HG02763 (cell line): ENCODE results near the gene ALDH9A1.
"Not testable (repeated sequence)": the region's sequence is repeated elsewhere in the genome, so short reads cannot be mapped to it uniquely, and the experiment has no call there.

ENCODE experiments used
- ATAC-seq: cut with Tn5 transposase; IDR thresholded peaks from one replicate; pipeline ENCODE4 v1.9.1; 2021; ENCODE audit warnings: mild to moderate bottlenecking, moderate library complexity; ENCODE audit not compliant: unreplicated experiment

Gene ALDH9A1

GRCh38 chr1:165688046-165688445, 10.3 kb downstream of the ALDH9A1 start:
- ATAC-seq = no peak

- no peak for ATAC-seq
These were observed 11.4 kb downstream of the ALDH9A1 start for GRCh38 chr1:165686971-165687433.

GRCh38 chr1:165686121-165686970, 12.0 kb downstream of the ALDH9A1 start:
- no peak for ATAC-seq

GRCh38 chr1:165683848-165684485, 14.4 kb downstream of the ALDH9A1 start:
- no peak for ATAC-seq

GRCh38 chr1:165680773-165681172, 17.6 kb downstream of the ALDH9A1 start:
- not testable (repeated sequence) for ATAC-seq

GRCh38 chr1:165680303-165680702, 18.1 kb downstream of the ALDH9A1 start:
- no peak for ATAC-seq

GRCh38 chr1:165679282-165680036, 18.9 kb downstream of the ALDH9A1 start:
- no peak for ATAC-seq

- ATAC-seq = no peak
These were observed 19.9 kb downstream of the ALDH9A1 start for GRCh38 chr1:165678509-165678908.

GRCh38 chr1:165675794-165676193, 22.6 kb downstream of the ALDH9A1 start:
- ATAC-seq = no peak

- no peak for ATAC-seq
These were observed 23.8 kb downstream of the ALDH9A1 start for GRCh38 chr1:165674599-165674998.

GRCh38 chr1:165671526-165671925, 26.8 kb downstream of the ALDH9A1 start:
- no peak for ATAC-seq

- ATAC-seq = no peak
These were observed 30.2 kb downstream of the ALDH9A1 start for GRCh38 chr1:165668184-165668583.

GRCh38 chr1:165666152-165666825, 32.1 kb downstream of the ALDH9A1 start:
- no peak for ATAC-seq

- ATAC-seq = no peak
These were observed 36.2 kb downstream of the ALDH9A1 start for GRCh38 chr1:165662186-165662585.

- ATAC-seq = no peak
These were observed 36.7 kb downstream of the ALDH9A1 start for GRCh38 chr1:165661703-165662102.

- no peak for ATAC-seq
These were observed 38.8 kb downstream of the ALDH9A1 start for GRCh38 chr1:165659581-165659895.

- not testable (repeated sequence) for ATAC-seq
These were observed 39.4 kb downstream of the ALDH9A1 start for GRCh38 chr1:165658766-165659580.

GRCh38 chr1:165650981-165651625, 47.3 kb downstream of the ALDH9A1 start:
- no peak for ATAC-seq

- no peak for ATAC-seq
These were observed 49.3 kb downstream of the ALDH9A1 start for GRCh38 chr1:165648919-165649572.
